Measurements from ENCODE around the gene NFYB. TPM values are rescaled to one million over a fixed set of nuclear protein-coding genes. Genes with fewer than 3 reads are reported as not detected.

NFYB gene
- total and polyA plus RNA-seq, 9 of the 15 experiments (the other 6 are each of a cell fraction or from before 2014, with no cell fraction given): 14.5 to 51.5 (median 32.3) TPM

DNA sequence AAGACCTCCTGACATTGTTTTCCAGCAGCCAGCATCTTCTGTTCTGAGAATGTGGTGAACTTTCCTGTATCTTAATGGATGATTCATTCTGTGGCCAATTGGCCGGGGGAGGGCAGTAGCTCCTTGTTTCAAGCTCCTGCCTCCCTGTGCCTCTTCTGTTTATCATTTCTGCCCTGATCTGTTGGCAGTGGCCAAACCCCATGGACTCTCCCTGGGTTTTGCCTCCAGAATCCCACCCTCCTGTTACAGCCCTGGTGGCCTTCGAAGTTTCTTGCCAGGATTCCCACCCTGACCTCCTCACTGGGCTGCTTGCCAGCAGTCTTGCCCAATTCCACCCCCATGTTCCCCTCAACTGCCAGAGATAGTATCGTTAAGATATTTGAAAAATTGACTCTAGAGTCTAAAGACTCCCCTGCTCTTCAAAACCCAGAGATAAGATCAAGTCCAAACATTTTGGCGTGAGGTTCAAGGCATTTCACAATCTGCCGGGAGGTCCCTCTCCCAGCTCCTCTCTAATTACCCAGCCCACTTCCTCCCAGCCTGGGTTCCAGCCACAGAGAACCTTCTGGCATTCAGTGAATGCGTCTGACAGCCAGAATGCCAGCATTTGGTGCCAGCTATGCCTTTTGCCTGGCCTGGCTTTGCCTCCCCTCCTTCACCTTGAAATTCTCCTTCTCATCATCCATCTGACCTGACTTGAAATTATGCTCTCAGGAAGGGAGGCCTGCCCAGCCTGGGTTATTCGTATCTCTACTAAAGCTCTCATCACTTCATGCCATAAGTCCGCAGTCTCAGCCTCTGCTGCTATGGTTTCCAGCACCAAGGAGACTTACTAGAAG, 39.9 kb upstream of the NFYB start:
- DNase-seq (ENCODE audit: extremely low read depth in 1 of 4, low spot score in 3 of 4): peak; percentile 31 to 73 (median 47)
- Histone ChIP-seq H3K4me1 (replicated peaks in 1 of 2; ENCODE audit: control insufficient read depth in 2 of 2, insufficient read depth in 2 of 2, low read length in 2 of 2) (peaks cover 7 to 14% of the 10 kb centered on the region in 2 experiments; a peak in 4 of 5 replicates), H3K9me1 (ENCODE audit: control insufficient read depth, insufficient read depth, low read length) (no peaks in the 10 kb centered on the region), H4K20me1 (replicated peaks; ENCODE audit: control insufficient read depth, insufficient read depth, low read length) (no peaks in the 10 kb centered on the region), H3K79me2 (ENCODE audit: control insufficient read depth, insufficient read depth, low read length) (no peaks in the 10 kb centered on the region), H3K4me3 (no peak overlapping the region), H3K9ac (ENCODE audit: insufficient read depth in 1 of 2, low read depth in 2 of 2, low read length in 2 of 2) (peak overlapping the region in 1 of 2 experiments; percentile 74; a peak in 1 of 4 replicates), H3K36me3 (ENCODE audit: control insufficient read depth, insufficient read depth, low read length) (no peaks in the 10 kb centered on the region), H3K4me2 (ENCODE audit: insufficient read depth, low read length) (peak overlapping the region; percentile 19; the same call in 1 of the 2 replicates), H3K27me3 (ENCODE audit: control insufficient read depth in 2 of 2, insufficient read depth in 2 of 2, low read length in 2 of 2) (no peaks in the 10 kb centered on the region), H3K27ac (ENCODE audit: extremely low read depth, low read depth, low read length) (peak overlapping the region; percentile 16; the same call in 1 of the 3 replicates), H2AFZ (ENCODE audit: low read depth, low read length) (peak overlapping the region; percentile 70), H3K9me3 (replicated peaks; ENCODE audit: control insufficient read depth, insufficient read depth, low read depth, low read length) (no peaks in the 10 kb centered on the region)
- intact Hi-C loops (cut with micrococcal nuclease): no loop called here
- POLR2A ChIA-PET: interaction anchor here (0.6 to 1.0 kb wide), 5 partner anchors 9 to 110 kb away, joined by 3 to 5 read pairs (median 3); no protein-coding TSS in a partner anchor
- FAIRE-seq: peak; percentile 80
- BruUV-seq (replicated peaks): no TSS peak
- CTCF ChIA-PET (ENCODE audit: low intra/inter-chr PET ratio): interaction anchor here (1.0 kb wide), 1 partner anchor 180 kb away, joined by 3 read pairs; no protein-coding TSS in a partner anchor
- in situ Hi-C loops (cut with MboI): no loop called here
- 17% methylated on average over 8 of the region's 8 CpGs for WGBS (ENCODE audit: insufficient coverage, low coverage, missing lambda C conversion rate)
- peak; percentile 90 for ATAC-seq
- no peak for TF ChIP-seq XRCC3 (IDR thresholded peaks at IDR 0.05)
- peak; percentile 59; the same call in 1 of the 2 replicates for TF ChIP-seq ARID1B (IDR thresholded peaks at IDR 0.05)
- TF ChIP-seq BCL6 (CRISPR knock-in tag; IDR thresholded peaks at IDR 0.05): no peak
- TF ChIP-seq, protein P1, sequence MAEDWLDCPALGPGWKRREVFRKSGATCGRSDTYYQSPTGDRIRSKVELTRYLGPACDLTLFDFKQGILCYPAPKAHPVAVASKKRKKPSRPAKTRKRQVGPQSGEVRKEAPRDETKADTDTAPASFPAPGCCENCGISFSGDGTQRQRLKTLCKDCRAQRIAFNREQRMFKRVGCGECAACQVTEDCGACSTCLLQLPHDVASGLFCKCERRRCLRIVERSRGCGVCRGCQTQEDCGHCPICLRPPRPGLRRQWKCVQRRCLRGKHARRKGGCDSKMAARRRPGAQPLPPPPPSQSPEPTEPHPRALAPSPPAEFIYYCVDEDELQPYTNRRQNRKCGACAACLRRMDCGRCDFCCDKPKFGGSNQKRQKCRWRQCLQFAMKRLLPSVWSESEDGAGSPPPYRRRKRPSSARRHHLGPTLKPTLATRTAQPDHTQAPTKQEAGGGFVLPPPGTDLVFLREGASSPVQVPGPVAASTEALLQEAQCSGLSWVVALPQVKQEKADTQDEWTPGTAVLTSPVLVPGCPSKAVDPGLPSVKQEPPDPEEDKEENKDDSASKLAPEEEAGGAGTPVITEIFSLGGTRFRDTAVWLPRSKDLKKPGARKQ (CRISPR knock-in tag; IDR thresholded peaks at IDR 0.05): no peak
- 0 out of 2 replicates have a peak, but pooled peaks have one; percentile 11 for TF ChIP-seq FOXM1 (IDR thresholded peaks at IDR 0.05; ENCODE audit: low read depth)
- no peak for TF ChIP-seq FOXM1 (CRISPR knock-in tag; IDR thresholded peaks at IDR 0.05; ENCODE audit: low read depth)
- TF ChIP-seq, protein P2, sequence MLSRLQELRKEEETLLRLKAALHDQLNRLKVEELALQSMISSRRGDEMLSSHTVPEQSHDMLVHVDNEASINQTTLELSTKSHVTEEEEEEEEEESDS (CRISPR knock-in tag; IDR thresholded peaks at IDR 0.05): no peak
- TF ChIP-seq SMAD1 (IDR thresholded peaks at IDR 0.05; ENCODE audit: low read depth, low read length, partially characterized antibody): no peak
- TF ChIP-seq HMGN3 (IDR thresholded peaks at IDR 0.05; ENCODE audit: borderline replicate concordance, extremely low read depth, insufficient read length, low read depth, low read length): no peak
- TF ChIP-seq ZKSCAN3 (CRISPR knock-in tag; IDR thresholded peaks at IDR 0.05): no peak
- no peak for TF ChIP-seq BRCA1 (IDR thresholded peaks at IDR 0.05)
- no peak for TF ChIP-seq BRCA1 (CRISPR knock-in tag; IDR thresholded peaks at IDR 0.05)
- TF ChIP-seq, protein P3, sequence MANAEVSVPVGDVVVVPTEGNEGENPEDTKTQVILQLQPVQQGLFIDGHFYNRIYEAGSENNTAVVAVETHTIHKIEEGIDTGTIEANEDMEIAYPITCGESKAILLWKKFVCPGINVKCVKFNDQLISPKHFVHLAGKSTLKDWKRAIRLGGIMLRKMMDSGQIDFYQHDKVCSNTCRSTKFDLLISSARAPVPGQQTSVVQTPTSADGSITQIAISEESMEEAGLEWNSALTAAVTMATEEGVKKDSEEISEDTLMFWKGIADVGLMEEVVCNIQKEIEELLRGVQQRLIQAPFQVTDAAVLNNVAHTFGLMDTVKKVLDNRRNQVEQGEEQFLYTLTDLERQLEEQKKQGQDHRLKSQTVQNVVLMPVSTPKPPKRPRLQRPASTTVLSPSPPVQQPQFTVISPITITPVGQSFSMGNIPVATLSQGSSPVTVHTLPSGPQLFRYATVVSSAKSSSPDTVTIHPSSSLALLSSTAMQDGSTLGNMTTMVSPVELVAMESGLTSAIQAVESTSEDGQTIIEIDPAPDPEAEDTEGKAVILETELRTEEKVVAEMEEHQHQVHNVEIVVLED (CRISPR knock-in tag; IDR thresholded peaks at IDR 0.05): no peak
- no peak for TF ChIP-seq EP400 (IDR thresholded peaks at IDR 0.05)
- no peak for TF ChIP-seq MECOM (CRISPR knock-in tag; IDR thresholded peaks at IDR 0.05)
- TF ChIP-seq ATF7 (IDR thresholded peaks at IDR 0.05): peak; percentile 60; the same call in 1 of the 2 replicates
- TF ChIP-seq, protein P4, sequence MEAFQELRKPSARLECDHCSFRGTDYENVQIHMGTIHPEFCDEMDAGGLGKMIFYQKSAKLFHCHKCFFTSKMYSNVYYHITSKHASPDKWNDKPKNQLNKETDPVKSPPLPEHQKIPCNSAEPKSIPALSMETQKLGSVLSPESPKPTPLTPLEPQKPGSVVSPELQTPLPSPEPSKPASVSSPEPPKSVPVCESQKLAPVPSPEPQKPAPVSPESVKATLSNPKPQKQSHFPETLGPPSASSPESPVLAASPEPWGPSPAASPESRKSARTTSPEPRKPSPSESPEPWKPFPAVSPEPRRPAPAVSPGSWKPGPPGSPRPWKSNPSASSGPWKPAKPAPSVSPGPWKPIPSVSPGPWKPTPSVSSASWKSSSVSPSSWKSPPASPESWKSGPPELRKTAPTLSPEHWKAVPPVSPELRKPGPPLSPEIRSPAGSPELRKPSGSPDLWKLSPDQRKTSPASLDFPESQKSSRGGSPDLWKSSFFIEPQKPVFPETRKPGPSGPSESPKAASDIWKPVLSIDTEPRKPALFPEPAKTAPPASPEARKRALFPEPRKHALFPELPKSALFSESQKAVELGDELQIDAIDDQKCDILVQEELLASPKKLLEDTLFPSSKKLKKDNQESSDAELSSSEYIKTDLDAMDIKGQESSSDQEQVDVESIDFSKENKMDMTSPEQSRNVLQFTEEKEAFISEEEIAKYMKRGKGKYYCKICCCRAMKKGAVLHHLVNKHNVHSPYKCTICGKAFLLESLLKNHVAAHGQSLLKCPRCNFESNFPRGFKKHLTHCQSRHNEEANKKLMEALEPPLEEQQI (IDR thresholded peaks at IDR 0.05): no peak

Data from K562 (cell line).